Activated T-helper 2 cell treated with anti-CD3 and anti-CD28 coated beads, Interferon-gamma antibody, Interleukin-2, Interleukin-4, amounts not matched to agents 10 μg/mL and 5 μg/mL and 100 μg/mL, durations not matched to agents 14 hours and 24 hours and 36 hours (primary cell): ENCODE data around the gene IGF2R. TPM values are rescaled to one million over a fixed set of nuclear protein-coding genes. Genes with fewer than 3 reads are reported as not detected.
"Not testable (repeated sequence)": the region's sequence is repeated elsewhere in the genome, so short reads cannot be mapped to it uniquely, and the experiment has no call there.

ENCODE experiments used
- DNase-seq: peaks from one replicate; pipeline ENCODE4 v3.0.0; 2021; ENCODE audit warnings: low spot score
- H3K27ac Mint-ChIP-seq: one replicate; pipeline ENCODE4 v1.8.0; 2021; ENCODE audit warnings: mixed read lengths
- H3K27me3 Mint-ChIP-seq: one replicate; pipeline ENCODE4 v1.8.0; 2021; ENCODE audit warnings: low read depth, mixed read lengths
- H3K36me3 Mint-ChIP-seq: one replicate; pipeline ENCODE4 v1.8.0; 2021; ENCODE audit warnings: low read depth, mixed read lengths
- H3K4me1 Mint-ChIP-seq: one replicate; pipeline ENCODE4 v1.8.0; 2021; ENCODE audit warnings: low read depth, mixed read lengths
- H3K4me3 Mint-ChIP-seq: one replicate; pipeline ENCODE4 v1.8.0; 2021; ENCODE audit warnings: low read depth, mild to moderate bottlenecking, moderate library complexity, mixed read lengths
- H3K9me3 Mint-ChIP-seq: one replicate; pipeline ENCODE4 v1.8.0; 2021; ENCODE audit warnings: mixed read lengths
- intact Hi-C: fragments of 100-400 bp; cut with micrococcal nuclease; formaldehyde crosslinking; loops from one replicate; pipeline ENCODE4 v1.15.1; 2023
- total RNA-seq: library from RNA; stranded (reverse); gene quantifications from 2 replicates; pipeline ENCODE4 v1.2.3, GENCODE V29; 2022

Gene IGF2R
- total RNA-seq, 1 donor from 2014 or later = 82.4 TPM

GRCh38 chr6:160088069-160088783 is 119.3 kb downstream of the IGF2R start:
- H3K4me3 Mint-ChIP-seq = no peak overlapping the region
- H3K27me3 Mint-ChIP-seq = no peaks in the 10 kb centered on the region
- peaks cover 69% of the 10 kb centered on the region for H3K36me3 Mint-ChIP-seq
- no peaks in the 10 kb centered on the region for H3K9me3 Mint-ChIP-seq
- intact Hi-C loops = no loop called here
- H3K27ac Mint-ChIP-seq = no peak overlapping the region
- no peak for DNase-seq
- peaks cover 9% of the 10 kb centered on the region for H3K4me1 Mint-ChIP-seq

GRCh38 chr6:160088784-160089533 is 120.1 kb downstream of the IGF2R start:
- H3K27ac Mint-ChIP-seq = no peak overlapping the region
- intact Hi-C loops = no loop called here
- no peaks in the 10 kb centered on the region for H3K9me3 Mint-ChIP-seq

GRCh38 chr6:160089534-160089897 is 120.6 kb downstream of the IGF2R start:
- intact Hi-C loops = no loop called here

More at GRCh38 chr6:160088784-160089533, 120.1 kb downstream of the IGF2R start:
- DNase-seq = no peak
- Mint-ChIP-seq H3K36me3 (peaks cover 68% of the 10 kb centered on the region), H3K4me3 (no peak overlapping the region), H3K27me3 (no peaks in the 10 kb centered on the region), H3K4me1 (peaks cover 7% of the 10 kb centered on the region)

GRCh38 chr6:160090442-160091239 is 121.8 kb downstream of the IGF2R start:
- H3K27ac Mint-ChIP-seq, H3K4me3 Mint-ChIP-seq, H3K4me1 Mint-ChIP-seq, H3K9me3 Mint-ChIP-seq, H3K27me3 Mint-ChIP-seq, DNase-seq, intact Hi-C loops: not testable (repeated sequence)
- H3K36me3 Mint-ChIP-seq = peaks cover 62% of the 10 kb centered on the region

More at GRCh38 chr6:160089534-160089897, 120.6 kb downstream of the IGF2R start:
- peaks cover 68% of the 10 kb centered on the region for H3K36me3 Mint-ChIP-seq
- no peak overlapping the region for H3K4me3 Mint-ChIP-seq
- no peak overlapping the region for H3K27ac Mint-ChIP-seq
- no peaks in the 10 kb centered on the region for H3K9me3 Mint-ChIP-seq
- DNase-seq = no peak
- H3K4me1 Mint-ChIP-seq = peaks cover 4% of the 10 kb centered on the region
- H3K27me3 Mint-ChIP-seq = no peaks in the 10 kb centered on the region

GRCh38 chr6:160092176-160092575 is 123.3 kb downstream of the IGF2R start:
- H3K4me1 Mint-ChIP-seq, intact Hi-C loops, DNase-seq, H3K27me3 Mint-ChIP-seq, H3K4me3 Mint-ChIP-seq, H3K9me3 Mint-ChIP-seq, H3K27ac Mint-ChIP-seq: not testable (repeated sequence)
- H3K36me3 Mint-ChIP-seq = peaks cover 62% of the 10 kb centered on the region

- no peaks in the 10 kb centered on the region for H3K4me1 Mint-ChIP-seq
- no peak overlapping the region for H3K27ac Mint-ChIP-seq
- no peaks in the 10 kb centered on the region for H3K9me3 Mint-ChIP-seq
- intact Hi-C loops = no loop called here
- no peak overlapping the region for H3K4me3 Mint-ChIP-seq
- H3K27me3 Mint-ChIP-seq = no peaks in the 10 kb centered on the region
- peaks cover 64% of the 10 kb centered on the region for H3K36me3 Mint-ChIP-seq
- DNase-seq = no peak
Observed at GRCh38 chr6:160092602-160093001, 123.7 kb downstream of the IGF2R start.

GRCh38 chr6:160093061-160093460 is 124.2 kb downstream of the IGF2R start:
- H3K9me3 Mint-ChIP-seq = no peaks in the 10 kb centered on the region
- H3K27ac Mint-ChIP-seq = no peak overlapping the region
- intact Hi-C loops = no loop called here

GRCh38 chr6:160093946-160094345 is 125.1 kb downstream of the IGF2R start:
- H3K4me1 Mint-ChIP-seq = peaks cover 3% of the 10 kb centered on the region

More at GRCh38 chr6:160093061-160093460, 124.2 kb downstream of the IGF2R start:
- no peak for DNase-seq
- Mint-ChIP-seq H3K36me3 (peaks cover 64% of the 10 kb centered on the region), H3K4me3 (no peak overlapping the region), H3K27me3 (no peaks in the 10 kb centered on the region), H3K4me1 (peaks cover 1% of the 10 kb centered on the region)

GRCh38 chr6:160095146-160095845 is 126.4 kb downstream of the IGF2R start:
- peaks cover 11% of the 10 kb centered on the region for H3K4me1 Mint-ChIP-seq
- peaks cover 59% of the 10 kb centered on the region for H3K36me3 Mint-ChIP-seq
- intact Hi-C loops = no loop called here
- H3K27me3 Mint-ChIP-seq = no peaks in the 10 kb centered on the region
- no peak overlapping the region for H3K27ac Mint-ChIP-seq
- DNase-seq = no peak
- H3K9me3 Mint-ChIP-seq = no peaks in the 10 kb centered on the region
- no peak overlapping the region for H3K4me3 Mint-ChIP-seq

More at GRCh38 chr6:160093946-160094345, 125.1 kb downstream of the IGF2R start:
- Mint-ChIP-seq H3K4me3 (no peak overlapping the region), H3K27me3 (no peaks in the 10 kb centered on the region), H3K27ac (no peak overlapping the region), H3K36me3 (peaks cover 64% of the 10 kb centered on the region), H3K9me3 (no peaks in the 10 kb centered on the region)
- DNase-seq = no peak
- intact Hi-C loops = no loop called here

- H3K27me3 Mint-ChIP-seq = no peaks in the 10 kb centered on the region
- intact Hi-C loops = loop anchor here (5.0 kb wide), 1 partner anchor 239 kb away; no protein-coding TSS in a partner anchor
- no peaks in the 10 kb centered on the region for H3K9me3 Mint-ChIP-seq
- peaks cover 17% of the 10 kb centered on the region for H3K4me1 Mint-ChIP-seq
- H3K27ac Mint-ChIP-seq = no peak overlapping the region
- H3K36me3 Mint-ChIP-seq = peaks cover 71% of the 10 kb centered on the region
- no peak overlapping the region for H3K4me3 Mint-ChIP-seq
- no peak for DNase-seq
Observed at GRCh38 chr6:160101277-160102205, 132.7 kb downstream of the IGF2R start.

- intact Hi-C loops = loop anchor here (5.0 kb wide), 1 partner anchor 240 kb away; no protein-coding TSS in a partner anchor
- peaks cover 17% of the 10 kb centered on the region for H3K4me1 Mint-ChIP-seq
- no peaks in the 10 kb centered on the region for H3K9me3 Mint-ChIP-seq
- H3K36me3 Mint-ChIP-seq = peaks cover 69% of the 10 kb centered on the region
- DNase-seq = no peak
- H3K27ac Mint-ChIP-seq = no peak overlapping the region
- H3K4me3 Mint-ChIP-seq = no peak overlapping the region
- no peaks in the 10 kb centered on the region for H3K27me3 Mint-ChIP-seq
Observed at GRCh38 chr6:160102399-160102798, 133.5 kb downstream of the IGF2R start.
